Panc1 (cell line): ENCODE data around the gene HYAL2. TPM values are rescaled to one million over a fixed set of nuclear protein-coding genes. Genes with fewer than 3 reads are reported as not detected.

Experiments
- ATAC-seq: fragments of 200-7000 bp; cut with Tn5 transposase; 2 replicates; pipeline ENCODE4 v1.9.1; 2020; ENCODE audit warnings: mild to moderate bottlenecking, moderate library complexity
- BruUV-seq: library from RNA; stranded (reverse); fragments of 400-500 nt; replicated peaks from 2 replicates; lab custom pipeline; 2021; lab: Mats Ljungman, UMichigan
- CTCF ChIA-PET: fragments of 300-600 bp; sonication (Branson Sonifier 250); formaldehyde crosslinking; loops from one replicate; lab custom pipeline; 2022; ENCODE audit warnings: antibody characterized with exemption; lab: Charles Lee
- POLR2A ChIA-PET: fragments of 300-600 bp; sonication (Branson Sonifier 250); formaldehyde crosslinking; loops from one replicate; lab custom pipeline; 2022; ENCODE audit warnings: antibody characterized with exemption; lab: Charles Lee
- DNase-seq: peaks from one replicate; pipeline ENCODE4 v3.0.0-alpha.2; 2010; ENCODE audit warnings: low read depth, low spot score
- H3K27ac ChIP-seq: 2 replicates; pipeline ENCODE4 v1.5.1; 2011; ENCODE audit warnings: mild to moderate bottlenecking, low read length, inconsistent platforms
- H3K27me3 ChIP-seq: fragments of 200-500 bp; sonication (Bioruptor generic); 2 replicates; pipeline ENCODE4 v1.6.0; 2014; ENCODE audit warnings: low read length, inconsistent platforms; ENCODE audit not compliant: control insufficient read depth, insufficient read depth
- H3K36me3 ChIP-seq: fragments of 200-500 bp; sonication (Bioruptor generic); 2 replicates; pipeline ENCODE4 v1.5.1; 2014; ENCODE audit warnings: inconsistent platforms, mild to moderate bottlenecking, low read length, moderate library complexity; ENCODE audit not compliant: control insufficient read depth, insufficient read depth
- H3K4me1 ChIP-seq: 2 replicates; pipeline ENCODE4 v1.5.1; 2011; ENCODE audit warnings: inconsistent platforms, mild to moderate bottlenecking, low read length, moderate library complexity; ENCODE audit not compliant: control insufficient read depth, insufficient read depth
- H3K4me3 ChIP-seq, 2 experiments: 2 replicates each; pipeline ENCODE4 v1.5.1; 2011 to 2012; ENCODE audit warnings: low read depth in 2 of 2, low read length in 2 of 2, mild to moderate bottlenecking in 2 of 2, inconsistent platforms in 1 of 2, moderate library complexity in 1 of 2
- H3K9me3 ChIP-seq: fragments of 200-500 bp; sonication (Bioruptor generic); 2 replicates; pipeline ENCODE4 v1.5.1; 2014; ENCODE audit warnings: low read depth, mild to moderate bottlenecking, inconsistent platforms, low read length, moderate library complexity; ENCODE audit not compliant: control insufficient read depth, insufficient read depth
- CTCF ChIP-seq: fragments of 450-650 bp; IDR thresholded peaks from 2 replicates; pipeline ENCODE4 v1.5.1; 2017; ENCODE audit warnings: mild to moderate bottlenecking
- POLR2AphosphoS5 ChIP-seq: IDR thresholded peaks from 2 replicates; pipeline ENCODE4 v1.6.1; 2012; ENCODE audit warnings: mild to moderate bottlenecking, low read depth, low read length, moderate library complexity
- REST ChIP-seq, 2 experiments: IDR thresholded peaks; 2 replicates each; pipeline ENCODE4 v1.6.1; 2011 to 2012; ENCODE audit warnings: low read depth in 2 of 2, control low read depth in 1 of 2, low read length in 1 of 2, mild to moderate bottlenecking in 1 of 2, moderate library complexity in 1 of 2; ENCODE audit not compliant: insufficient read depth in 1 of 2
- SIN3A ChIP-seq: IDR thresholded peaks from 2 replicates; pipeline ENCODE4 v1.6.1; 2012; ENCODE audit warnings: low read depth, mild to moderate bottlenecking, low read length, moderate library complexity, borderline replicate concordance; ENCODE audit not compliant: insufficient read depth
- TCF7L2 ChIP-seq: IDR thresholded peaks from 2 replicates; pipeline ENCODE4 v1.6.1; 2011; ENCODE audit warnings: mild to moderate bottlenecking, low read depth, low read length, inconsistent platforms
- in situ Hi-C: cut with HindIII; loops from 2 replicates; pipeline ENCODE4 v1.10.0; 2016; ENCODE audit warnings: low sequenced_read_pairs, low pct_unique_long_range_greater_than_20kb
- intact Hi-C: fragments of 100-400 bp; cut with micrococcal nuclease; formaldehyde crosslinking; loops from one replicate; pipeline ENCODE4 v1.10.0; 2022; ENCODE audit not compliant: unreplicated experiment
- total RNA-seq: library from RNA; stranded (reverse); gene quantifications from one replicate; pipeline ENCODE4 v1.2.1, GENCODE V29; 2021; ENCODE audit not compliant: unreplicated experiment

Gene HYAL2
- total RNA-seq, 1 experiment from 2014 or later: 41.5 TPM

- in situ Hi-C loops: no loop called here
- ATAC-seq: no peak
- ChIA-PET POLR2A (interaction anchor here (0.7 kb wide), 1 partner anchor 206 kb away, joined by 4 read pairs; no protein-coding TSS in a partner anchor), CTCF (no interaction called here)
- Histone ChIP-seq H3K27ac (no peak overlapping the region), H3K4me1 (peaks cover 13% of the 10 kb centered on the region; the same call in 1 of the 2 replicates), H3K36me3 (peaks cover 15% of the 10 kb centered on the region), H3K9me3 (no peaks in the 10 kb centered on the region), H3K4me3 (peak overlapping the region in 1 of 2 experiments; percentile 24; a peak in 1 of 4 replicates), H3K27me3 (no peaks in the 10 kb centered on the region)
- no peak for DNase-seq
- intact Hi-C loops: no loop called here
- no TSS peak for BruUV-seq
- TF ChIP-seq POLR2AphosphoS5 (no peak), SIN3A (no peak), REST (IDR thresholded peaks at IDR 0.05; ENCODE audit: insufficient read depth in 1 of 2, low read depth in 2 of 2, low read length in 1 of 2) (no peak), CTCF (no peak), TCF7L2 (no peak)
Observed at GRCh38 chr3:50334339-50335075, 12.0 kb upstream of the HYAL2 start.

GRCh38 chr3:50333744-50334328 lies 11.3 kb upstream of the HYAL2 start:
- ATAC-seq (no peak), DNase-seq (no peak)
- Histone ChIP-seq H3K9me3 (no peaks in the 10 kb centered on the region), H3K36me3 (peaks cover 15% of the 10 kb centered on the region), H3K4me3 (no peak overlapping the region; a peak in 1 of 4 replicates), H3K27me3 (no peaks in the 10 kb centered on the region), H3K27ac (peak overlapping the region; percentile 8; the same call in 1 of the 2 replicates), H3K4me1 (peaks cover 13% of the 10 kb centered on the region; the same call in 1 of the 2 replicates)
- no peak for TF ChIP-seq TCF7L2
- TF ChIP-seq SIN3A: no peak
- TF ChIP-seq REST (IDR thresholded peaks at IDR 0.05; ENCODE audit: insufficient read depth in 1 of 2, low read depth in 2 of 2, low read length in 1 of 2): no peak
- no peak for TF ChIP-seq POLR2AphosphoS5
- ChIA-PET CTCF (no interaction called here), POLR2A (no interaction called here)
- intact Hi-C loops: no loop called here
- in situ Hi-C loops: no loop called here
- no TSS peak for BruUV-seq
